Measurements from ENCODE around the gene KCNK17.

Gene KCNK17

GRCh38 chr6:39335780-39336545 lies 21.7 kb upstream of the KCNK17 start:
- no peak for DNase-seq (ENCODE audit: low spot score)

GRCh38 chr6:39333644-39334438 lies 19.6 kb upstream of the KCNK17 start:
- DNase-seq (ENCODE audit: low spot score) = no peak

- DNase-seq (ENCODE audit: low spot score) = no peak
These were observed 16.3 kb upstream of the KCNK17 start for GRCh38 chr6:39330476-39330875.

- no peak for DNase-seq (ENCODE audit: low spot score)
These were observed 15.8 kb upstream of the KCNK17 start for GRCh38 chr6:39330057-39330456.

- no peak for DNase-seq (ENCODE audit: low spot score)
These were observed 13.8 kb upstream of the KCNK17 start for GRCh38 chr6:39328066-39328465.

GRCh38 chr6:39327507-39327906 lies 13.3 kb upstream of the KCNK17 start:
- no peak for DNase-seq (ENCODE audit: low spot score)

- no peak for DNase-seq (ENCODE audit: low spot score)
These were observed 8.2 kb upstream of the KCNK17 start, which contains the start of gene KCNK16 for GRCh38 chr6:39322306-39322850. KCNK16 (minus strand) TSS chr6:39322702; CDS start chr6:39322540, 162 bp downstream.

- DNase-seq (ENCODE audit: low spot score) = no peak
These were observed 7.5 kb upstream of the KCNK17 start for GRCh38 chr6:39321761-39322160.

- no peak for DNase-seq (ENCODE audit: low spot score)
These were observed 6.3 kb upstream of the KCNK17 start for GRCh38 chr6:39320363-39320984.

GRCh38 chr6:39319621-39320362 lies 5.6 kb upstream of the KCNK17 start:
- DNase-seq (ENCODE audit: low spot score) = no peak

- DNase-seq (ENCODE audit: low spot score) = no peak
These were observed 3.0 kb upstream of the KCNK17 start for GRCh38 chr6:39317256-39317655.

- DNase-seq (ENCODE audit: low spot score) = peak; percentile 63
These were observed 520 bp downstream of the KCNK17 start for GRCh38 chr6:39313526-39314272.

GRCh38 chr6:39312912-39313525 lies 1.2 kb downstream of the KCNK17 start:
- DNase-seq (ENCODE audit: low spot score) = no peak

- DNase-seq (ENCODE audit: low spot score) = no peak
These were observed 3.7 kb downstream of the KCNK17 start for GRCh38 chr6:39310542-39310941.

- DNase-seq (ENCODE audit: low spot score) = peak; percentile 89
These were observed 4.2 kb downstream of the KCNK17 start for GRCh38 chr6:39309942-39310531.

- no peak for DNase-seq (ENCODE audit: low spot score)
These were observed 6.8 kb downstream of the KCNK17 start for GRCh38 chr6:39307462-39307861.

- no peak for DNase-seq (ENCODE audit: low spot score)
These were observed 9.3 kb downstream of the KCNK17 start for GRCh38 chr6:39304951-39305350.

- DNase-seq (ENCODE audit: low spot score) = no peak
These were observed 10.6 kb downstream of the KCNK17 start for GRCh38 chr6:39303425-39304153.

GRCh38 chr6:39302669-39303424 lies 11.4 kb downstream of the KCNK17 start:
- peak; percentile 95 for DNase-seq (ENCODE audit: low spot score)

Data from iPS-NIHi11 (cell line).